GM12878 (cell line): ENCODE measurements around the gene RBM8A. TPM values are rescaled to one million over a fixed set of nuclear protein-coding genes. Genes with fewer than 3 reads are reported as not detected.

Experiments used
- ATAC-seq: fragments of 200-7000 bp; cut with Tn5 transposase; 3 replicates; pipeline ENCODE4 v1.9.1; 2020; ENCODE audit warnings: mild to moderate bottlenecking, moderate library complexity
- BruUV-seq: library from RNA; stranded (reverse); fragments of 400-500 nt; replicated peaks from 2 replicates; lab custom pipeline; 2021; lab: Mats Ljungman, UMichigan
- CTCF ChIA-PET: fragments of 300-600 bp; sonication (Branson Sonifier 250); formaldehyde crosslinking; extraction: SDS; loops from one replicate; lab custom pipeline; 2021; ENCODE audit warnings: inconsistent platforms; lab: Yijun Ruan, JAX
- POLR2A ChIA-PET: fragments of 350-600 bp; formaldehyde crosslinking; extraction: SDS; loops from one replicate; lab custom pipeline; 2021; ENCODE audit warnings: inconsistent platforms; lab: Charles Lee
- RAD21 ChIA-PET: fragments of 300-600 bp; sonication (Branson Sonifier 250); formaldehyde crosslinking; loops from one replicate; lab custom pipeline; 2023; ENCODE audit warnings: antibody characterized with exemption; ENCODE audit not compliant: unreplicated experiment; lab: Charles Lee
- SMC1A ChIA-PET: fragments of 300-600 bp; sonication (Branson Sonifier 250); formaldehyde crosslinking; loops from one replicate; lab custom pipeline; 2023; ENCODE audit not compliant: unreplicated experiment, uncharacterized antibody; lab: Charles Lee
- DNase-seq: peaks from one replicate; pipeline ENCODE4 v3.0.0-alpha.2; 2011; ENCODE audit warnings: low read depth, low spot score
- FAIRE-seq: peaks from 3 replicates; lab custom pipeline; 2011; peaks lifted over from hg19 to GRCh38; lab: Jason Lieb, UNC
- H2AFZ ChIP-seq: 2 replicates; pipeline ENCODE4 v1.6.0; 2011; ENCODE audit warnings: low read depth, low read length, control low read depth; ENCODE audit not compliant: control insufficient read depth
- H3K27ac ChIP-seq: 2 replicates; pipeline ENCODE4 v1.5.1; 2011; ENCODE audit warnings: control low read depth; ENCODE audit not compliant: control insufficient read depth, insufficient read depth
- H3K27me3 ChIP-seq, 2 experiments: replicated peaks in 1 of 2; 2 replicates each; pipeline versions ENCODE4 v1.6.0 to v1.6.1; 2011; ENCODE audit warnings: low read length in 1 of 2; ENCODE audit not compliant: control insufficient read depth in 2 of 2, insufficient read depth in 2 of 2
- H3K36me3 ChIP-seq, 2 experiments: 2 replicates each; pipeline ENCODE4 v1.5.1; 2011; ENCODE audit warnings: low read length in 1 of 2; ENCODE audit not compliant: control insufficient read depth in 2 of 2, insufficient read depth in 2 of 2
- H3K4me1 ChIP-seq: 2 replicates; pipeline ENCODE4 v1.6.1; 2011; ENCODE audit warnings: mild to moderate bottlenecking, low read length, moderate library complexity, mixed read lengths; ENCODE audit not compliant: control insufficient read depth, insufficient read depth
- H3K4me2 ChIP-seq: 2 replicates; pipeline ENCODE4 v1.6.0; 2011; ENCODE audit warnings: control low read depth; ENCODE audit not compliant: control insufficient read depth, insufficient read depth
- H3K4me3 ChIP-seq: fragments of 200-600 bp; sonication (generic); 2 replicates; pipeline ENCODE4 v1.5.1; 2016
- H3K79me2 ChIP-seq: 2 replicates; pipeline ENCODE4 v1.6.0; 2011; ENCODE audit warnings: low read length; ENCODE audit not compliant: control insufficient read depth, insufficient read depth
- H3K9ac ChIP-seq: 2 replicates; pipeline ENCODE4 v1.8.0; 2011; ENCODE audit warnings: low read length, control low read depth, mixed read lengths; ENCODE audit not compliant: control insufficient read depth, insufficient read depth
- H3K9me3 ChIP-seq: replicated peaks from 3 replicates; pipeline ENCODE4 v1.5.1; 2011; ENCODE audit warnings: mild to moderate bottlenecking, low read length; ENCODE audit not compliant: control insufficient read depth, insufficient read depth
- H4K20me1 ChIP-seq: 2 replicates; pipeline ENCODE4 v1.6.0; 2011; ENCODE audit not compliant: control insufficient read depth, insufficient read depth
- BMI1 ChIP-seq: fragments of 450-650 bp; IDR thresholded peaks from 2 replicates; pipeline ENCODE4 v1.6.1; 2016; ENCODE audit warnings: mild to moderate bottlenecking, moderate library complexity, borderline replicate concordance
- CBX3 ChIP-seq: fragments of 200-600 bp; sonication (generic); IDR thresholded peaks from 2 replicates; pipeline ENCODE4 v1.6.1; 2016; ENCODE audit warnings: low read depth, borderline replicate concordance
- CBX5 ChIP-seq: sonication (generic); IDR thresholded peaks from 2 replicates; pipeline ENCODE4 v1.6.1; 2016; ENCODE audit warnings: low read depth, moderate library complexity, mild to moderate bottlenecking, inconsistent platforms
- FOXK2 ChIP-seq: fragments of 450-650 bp; IDR thresholded peaks from 2 replicates; pipeline ENCODE4 v1.6.1; 2017; ENCODE audit warnings: mild to moderate bottlenecking, moderate library complexity
- FOXM1 ChIP-seq: IDR thresholded peaks from 2 replicates; pipeline ENCODE4 v1.6.1; 2012; ENCODE audit warnings: low read depth, mild to moderate bottlenecking, inconsistent platforms, low read length, moderate library complexity
- POLR2AphosphoS5 ChIP-seq: IDR thresholded peaks from 2 replicates; pipeline ENCODE4 v1.6.1; 2011; ENCODE audit warnings: mild to moderate bottlenecking, low read length, inconsistent platforms
- TCF7 ChIP-seq: IDR thresholded peaks from 2 replicates; pipeline ENCODE4 v1.6.1; 2014; ENCODE audit warnings: antibody characterized with exemption, borderline replicate concordance
- ZNF622 ChIP-seq: fragments of 450-650 bp; IDR thresholded peaks from 2 replicates; pipeline ENCODE4 v1.6.1; 2017; ENCODE audit warnings: mild to moderate bottlenecking, inconsistent platforms
- WGBS: methylation state at CpG from one replicate; pipeline ENCODE4 v1.1.6; 2016; ENCODE audit warnings: low lambda C conversion rate; ENCODE audit not compliant: insufficient replicate concordance, insufficient coverage; ENCODE audit errors: missing lambda C conversion rate; 5-methylcytosine and 5-hydroxymethylcytosine counted together
- in situ Hi-C: fragments of 300-500 bp; cut with MboI; formaldehyde crosslinking; loops from 9 replicates; pipeline ENCODE4 v1.14.3; 2018; ENCODE audit warnings: mixed read lengths
- intact Hi-C: fragments of 100-400 bp; cut with micrococcal nuclease; formaldehyde crosslinking; loops from one replicate; pipeline ENCODE4 v1.14.2; 2022; ENCODE audit not compliant: unreplicated experiment
- polyA plus RNA-seq, 11 experiments: library from polyadenylated mRNA; depleted of rRNA in 4 of 11; unstranded in 6 of 11; stranded (reverse) in 5 of 11; fragments of >200 nt; fragmentation: Nextera tagmentation in 4 of 11; fragmentation: Illumina TruSeq in 1 of 11; extraction: Ambion mirVana in 4 of 11; extraction: Trizol in 1 of 11; gene quantifications; 1 replicate in 1 of 11; 2 replicates in 10 of 11; pipeline versions ENCODE4 v1.2.1 to v1.2.3, GENCODE V29; 2011 to 2016; ENCODE audit warnings: inconsistent platforms in 2 of 11, missing spikeins in 2 of 11, low read depth in 1 of 11
- total RNA-seq, 4 experiments: library from RNA; depleted of rRNA in 3 of 4; stranded (reverse); fragments of >200 nt in 3 of 4; fragmentation: Illumina TruSeq in 1 of 4; extraction: Trizol in 1 of 4; gene quantifications; 2 replicates each; pipeline versions ENCODE4 v1.2.1 to v1.2.3, GENCODE V29; 2013 to 2021
- TF ChIP-seq, protein P1 (sequence below): fragments of 450-650 bp; IDR thresholded peaks from 2 replicates; pipeline ENCODE4 v1.6.1; 2017; ENCODE audit warnings: mild to moderate bottlenecking, moderate library complexity
- TF ChIP-seq, protein P2 (sequence below): fragments of 450-650 bp; conservative IDR thresholded peaks from 2 replicates; pipeline ENCODE4 v1.6.1; 2017; ENCODE audit warnings: mild to moderate bottlenecking, moderate library complexity
- TF ChIP-seq, protein P3 (sequence below): fragments of 150-350 bp; IDR thresholded peaks from 2 replicates; pipeline ENCODE4 v1.6.1; 2014; ENCODE audit warnings: mild to moderate bottlenecking, low read depth, low read length

The RBM8A gene
- total and polyA plus RNA-seq, 10 of the 15 experiments (the other 5 are each of a cell fraction or from before 2014, with no cell fraction given): 110 to 1,248 (median 248) TPM

DNA sequence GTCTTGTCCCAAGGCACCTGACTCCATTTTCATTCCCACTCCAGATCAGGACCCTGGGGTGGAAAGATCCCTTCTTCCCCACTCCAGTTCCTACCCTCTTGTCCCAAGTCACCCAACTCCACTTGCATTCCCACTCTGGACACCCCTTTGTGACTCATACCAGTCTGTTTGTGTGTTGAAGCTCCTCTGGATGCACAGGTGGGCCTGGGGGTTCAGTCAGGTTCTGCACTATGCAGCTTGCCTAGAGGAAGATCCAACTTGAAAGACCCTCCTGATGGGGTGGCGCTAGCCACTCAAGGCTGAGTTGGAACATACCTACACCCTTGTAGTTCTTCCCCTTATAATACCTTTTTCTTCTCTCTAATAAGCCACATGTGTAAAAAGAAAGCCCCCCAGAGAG, 31.8 kb downstream of the RBM8A start (continued):
- TF ChIP-seq, protein P1, sequence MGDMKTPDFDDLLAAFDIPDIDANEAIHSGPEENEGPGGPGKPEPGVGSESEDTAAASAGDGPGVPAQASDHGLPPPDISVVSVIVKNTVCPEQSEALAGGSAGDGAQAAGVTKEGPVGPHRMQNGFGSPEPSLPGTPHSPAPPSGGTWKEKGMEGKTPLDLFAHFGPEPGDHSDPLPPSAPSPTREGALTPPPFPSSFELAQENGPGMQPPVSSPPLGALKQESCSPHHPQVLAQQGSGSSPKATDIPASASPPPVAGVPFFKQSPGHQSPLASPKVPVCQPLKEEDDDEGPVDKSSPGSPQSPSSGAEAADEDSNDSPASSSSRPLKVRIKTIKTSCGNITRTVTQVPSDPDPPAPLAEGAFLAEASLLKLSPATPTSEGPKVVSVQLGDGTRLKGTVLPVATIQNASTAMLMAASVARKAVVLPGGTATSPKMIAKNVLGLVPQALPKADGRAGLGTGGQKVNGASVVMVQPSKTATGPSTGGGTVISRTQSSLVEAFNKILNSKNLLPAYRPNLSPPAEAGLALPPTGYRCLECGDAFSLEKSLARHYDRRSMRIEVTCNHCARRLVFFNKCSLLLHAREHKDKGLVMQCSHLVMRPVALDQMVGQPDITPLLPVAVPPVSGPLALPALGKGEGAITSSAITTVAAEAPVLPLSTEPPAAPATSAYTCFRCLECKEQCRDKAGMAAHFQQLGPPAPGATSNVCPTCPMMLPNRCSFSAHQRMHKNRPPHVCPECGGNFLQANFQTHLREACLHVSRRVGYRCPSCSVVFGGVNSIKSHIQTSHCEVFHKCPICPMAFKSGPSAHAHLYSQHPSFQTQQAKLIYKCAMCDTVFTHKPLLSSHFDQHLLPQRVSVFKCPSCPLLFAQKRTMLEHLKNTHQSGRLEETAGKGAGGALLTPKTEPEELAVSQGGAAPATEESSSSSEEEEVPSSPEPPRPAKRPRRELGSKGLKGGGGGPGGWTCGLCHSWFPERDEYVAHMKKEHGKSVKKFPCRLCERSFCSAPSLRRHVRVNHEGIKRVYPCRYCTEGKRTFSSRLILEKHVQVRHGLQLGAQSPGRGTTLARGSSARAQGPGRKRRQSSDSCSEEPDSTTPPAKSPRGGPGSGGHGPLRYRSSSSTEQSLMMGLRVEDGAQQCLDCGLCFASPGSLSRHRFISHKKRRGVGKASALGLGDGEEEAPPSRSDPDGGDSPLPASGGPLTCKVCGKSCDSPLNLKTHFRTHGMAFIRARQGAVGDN: no peak
- TF ChIP-seq, protein P2, sequence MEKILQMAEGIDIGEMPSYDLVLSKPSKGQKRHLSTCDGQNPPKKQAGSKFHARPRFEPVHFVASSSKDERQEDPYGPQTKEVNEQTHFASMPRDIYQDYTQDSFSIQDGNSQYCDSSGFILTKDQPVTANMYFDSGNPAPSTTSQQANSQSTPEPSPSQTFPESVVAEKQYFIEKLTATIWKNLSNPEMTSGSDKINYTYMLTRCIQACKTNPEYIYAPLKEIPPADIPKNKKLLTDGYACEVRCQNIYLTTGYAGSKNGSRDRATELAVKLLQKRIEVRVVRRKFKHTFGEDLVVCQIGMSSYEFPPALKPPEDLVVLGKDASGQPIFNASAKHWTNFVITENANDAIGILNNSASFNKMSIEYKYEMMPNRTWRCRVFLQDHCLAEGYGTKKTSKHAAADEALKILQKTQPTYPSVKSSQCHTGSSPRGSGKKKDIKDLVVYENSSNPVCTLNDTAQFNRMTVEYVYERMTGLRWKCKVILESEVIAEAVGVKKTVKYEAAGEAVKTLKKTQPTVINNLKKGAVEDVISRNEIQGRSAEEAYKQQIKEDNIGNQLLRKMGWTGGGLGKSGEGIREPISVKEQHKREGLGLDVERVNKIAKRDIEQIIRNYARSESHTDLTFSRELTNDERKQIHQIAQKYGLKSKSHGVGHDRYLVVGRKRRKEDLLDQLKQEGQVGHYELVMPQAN: no peak
- no peak for TF ChIP-seq POLR2AphosphoS5

DNA sequence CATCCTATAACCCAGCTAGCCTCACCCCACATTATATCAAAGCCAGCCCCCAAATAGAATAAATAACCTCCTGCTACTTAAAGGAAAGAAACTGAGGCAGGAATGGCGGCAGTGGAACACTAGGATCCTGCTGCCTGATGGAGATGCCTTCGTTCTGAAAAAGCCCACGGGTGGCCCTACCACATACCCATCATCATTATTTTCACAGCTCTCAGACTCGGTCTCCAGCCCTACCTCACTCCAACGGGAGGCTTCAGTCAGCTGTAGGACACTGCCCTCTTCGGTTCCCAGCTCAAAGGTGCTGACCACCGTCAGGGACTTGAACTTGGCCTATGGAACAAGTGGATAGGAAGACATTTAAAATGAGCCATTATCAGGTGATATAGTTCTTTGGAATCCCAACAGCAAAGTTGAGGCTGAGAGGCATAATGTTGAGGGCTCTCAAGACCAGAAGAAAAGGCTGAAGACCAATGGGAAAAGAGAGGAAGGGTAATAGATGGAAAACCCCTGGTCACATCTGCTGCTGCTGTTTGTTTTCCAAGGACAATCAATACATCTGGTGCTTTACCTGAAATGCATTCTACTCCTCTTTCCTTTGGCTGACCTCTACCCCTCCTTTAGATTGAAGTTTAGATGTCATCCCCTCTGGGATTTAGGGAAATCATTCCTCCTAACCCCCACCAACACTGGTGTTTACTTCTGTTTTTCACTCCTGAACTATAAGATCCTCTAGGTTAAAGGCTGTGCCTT, 33.8 kb downstream of the RBM8A start:
- no peak overlapping the region for H3K27ac ChIP-seq
- no peak overlapping the region for H3K9ac ChIP-seq
- intact Hi-C loops: loop anchor here (2.0 kb wide), 1 partner anchor 17 kb away; the partner anchor contains the start of gene ITGA10
- BruUV-seq: no TSS peak
- ChIA-PET RAD21 (interaction anchor here (0.7 to 2.8 kb wide), 4 partner anchors 18 to 119 kb away, joined by 3 to 10 read pairs (median 6); partner anchors contain the start of genes LIX1L and NUDT17), POLR2A (no interaction called here), CTCF (interaction anchor here (0.6 to 5.9 kb wide), 19 partner anchors 9 to 139 kb away, joined by 3 to 66 read pairs (median 8); partner anchors contain the start of genes ANKRD34A, HJV, ITGA10 and LIX1L), SMC1A (interaction anchor here (0.9 to 2.5 kb wide), 11 partner anchors 34 to 138 kb away, joined by 3 to 12 read pairs (median 4); partner anchors contain the start of genes ANKRD34A, PIAS3 and POLR3GL)
- H3K4me3 ChIP-seq: no peak overlapping the region
- no peaks in the 10 kb centered on the region for H4K20me1 ChIP-seq
- H3K9me3 ChIP-seq: no peaks in the 10 kb centered on the region
- no peaks in the 10 kb centered on the region for H3K4me1 ChIP-seq
- H3K27me3 ChIP-seq: no peaks in the 10 kb centered on the region
- in situ Hi-C loops: no loop called here
- DNase-seq (no peak), ATAC-seq (no peak), FAIRE-seq (no peak)
- WGBS: 51% methylated on average over 7 of the region's 7 CpGs
- no peaks in the 10 kb centered on the region for H3K79me2 ChIP-seq
- no peaks in the 10 kb centered on the region for H3K36me3 ChIP-seq
- no peak overlapping the region for H3K4me2 ChIP-seq
- no peak overlapping the region for H2AFZ ChIP-seq
- TF ChIP-seq, protein P3, sequence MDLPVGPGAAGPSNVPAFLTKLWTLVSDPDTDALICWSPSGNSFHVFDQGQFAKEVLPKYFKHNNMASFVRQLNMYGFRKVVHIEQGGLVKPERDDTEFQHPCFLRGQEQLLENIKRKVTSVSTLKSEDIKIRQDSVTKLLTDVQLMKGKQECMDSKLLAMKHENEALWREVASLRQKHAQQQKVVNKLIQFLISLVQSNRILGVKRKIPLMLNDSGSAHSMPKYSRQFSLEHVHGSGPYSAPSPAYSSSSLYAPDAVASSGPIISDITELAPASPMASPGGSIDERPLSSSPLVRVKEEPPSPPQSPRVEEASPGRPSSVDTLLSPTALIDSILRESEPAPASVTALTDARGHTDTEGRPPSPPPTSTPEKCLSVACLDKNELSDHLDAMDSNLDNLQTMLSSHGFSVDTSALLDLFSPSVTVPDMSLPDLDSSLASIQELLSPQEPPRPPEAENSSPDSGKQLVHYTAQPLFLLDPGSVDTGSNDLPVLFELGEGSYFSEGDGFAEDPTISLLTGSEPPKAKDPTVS: no peak
- no peak for TF ChIP-seq CBX3
- TF ChIP-seq TCF7: no peak
- no peak for TF ChIP-seq CBX5
- TF ChIP-seq BMI1: no peak
- no peak for TF ChIP-seq FOXM1
- no peak for TF ChIP-seq ZNF622
- no peak for TF ChIP-seq FOXK2
- TF ChIP-seq, protein P2: no peak
